CD4-positive, alpha-beta memory T cell (primary cell): ENCODE results near the gene GBA2. TPM values are rescaled to one million over a fixed set of nuclear protein-coding genes. Genes with fewer than 3 reads are reported as not detected.

ENCODE experiments used
- CTCF ChIA-PET: fragments of 350-600 bp; sonication (Branson Sonifier 250); formaldehyde crosslinking; loops from one replicate; lab custom pipeline; 2021; ENCODE audit warnings: inconsistent platforms; ENCODE audit not compliant: partially characterized antibody; lab: Charles Lee
- POLR2A ChIA-PET: fragments of 350-600 bp; sonication (Branson Sonifier 250); formaldehyde crosslinking; loops from one replicate; lab custom pipeline; 2021; ENCODE audit not compliant: partially characterized antibody; lab: Charles Lee
- DNase-seq, 5 donors: peaks; one replicate each; pipeline versions ENCODE4 v3.0.0 to v3.0.0-alpha.2; 2020 to 2022; ENCODE audit warnings: mixed read lengths in 1 of 5
- H3K27ac ChIP-seq: one replicate; pipeline ENCODE4 v1.7.0; 2013; ENCODE audit warnings: low read depth, low read length
- H3K27me3 ChIP-seq: 2 replicates; pipeline ENCODE4 v1.7.0; 2013; ENCODE audit warnings: mild to moderate bottlenecking, low read length, moderate library complexity; ENCODE audit not compliant: insufficient read depth
- H3K36me3 ChIP-seq: 2 replicates; pipeline ENCODE4 v1.7.0; 2013; ENCODE audit warnings: mild to moderate bottlenecking, low read length, moderate library complexity; ENCODE audit not compliant: insufficient read depth
- H3K4me1 ChIP-seq: 2 replicates; pipeline ENCODE4 v1.7.0; 2013; ENCODE audit warnings: mild to moderate bottlenecking, low read length, moderate library complexity; ENCODE audit not compliant: insufficient read depth
- H3K4me3 ChIP-seq, 2 donors: one replicate each; pipeline ENCODE4 v1.7.0; 2013; ENCODE audit warnings: low read length in 2 of 2, mild to moderate bottlenecking in 1 of 2
- H3K9me3 ChIP-seq, 2 donors: one replicate each; pipeline ENCODE4 v1.7.0; 2013; ENCODE audit warnings: low read length in 2 of 2, control low read depth in 1 of 2; ENCODE audit not compliant: control insufficient read depth in 1 of 2
- H3K27ac Mint-ChIP-seq, 7 donors: one replicate each; pipeline ENCODE4 v1.8.0; 2020 to 2021; ENCODE audit warnings: mixed read lengths in 7 of 7, mild to moderate bottlenecking in 6 of 7, inconsistent platforms in 3 of 7, moderate library complexity in 3 of 7
- H3K27me3 Mint-ChIP-seq, 2 donors: one replicate each; pipeline ENCODE4 v1.8.0; 2020 to 2021; ENCODE audit warnings: mixed read lengths in 2 of 2
- H3K36me3 Mint-ChIP-seq, 2 donors: one replicate each; pipeline ENCODE4 v1.8.0; 2020 to 2021; ENCODE audit warnings: mixed read lengths in 2 of 2, inconsistent platforms in 1 of 2, mild to moderate bottlenecking in 1 of 2
- H3K4me1 Mint-ChIP-seq, 4 donors: one replicate each; pipeline ENCODE4 v1.8.0; 2020 to 2021; ENCODE audit warnings: mixed read lengths in 4 of 4, mild to moderate bottlenecking in 1 of 4
- H3K4me3 Mint-ChIP-seq, 8 donors: one replicate each; pipeline ENCODE4 v1.8.0; 2020 to 2021; ENCODE audit warnings: mixed read lengths in 8 of 8, mild to moderate bottlenecking in 7 of 8, moderate library complexity in 6 of 8, inconsistent platforms in 3 of 8
- H3K9me3 Mint-ChIP-seq, 8 donors: one replicate each; pipeline ENCODE4 v1.8.0; 2020 to 2021; ENCODE audit warnings: mixed read lengths in 8 of 8, mild to moderate bottlenecking in 5 of 8, inconsistent platforms in 3 of 8, moderate library complexity in 1 of 8
- intact Hi-C: fragments of 100-400 bp; cut with micrococcal nuclease; formaldehyde crosslinking; loops from one replicate; pipeline ENCODE4 v1.15.1; 2023
- polyA plus RNA-seq, 2 donors: library from polyadenylated mRNA; unstranded; fragments of 300-500 nt; fragmentation: Illumina TruSeq; gene quantifications; one replicate each; pipeline ENCODE4 v1.2.3, GENCODE V29; 2021
- total RNA-seq, 2 experiments: library from RNA; stranded (reverse); gene quantifications; one replicate each; pipeline ENCODE4 v1.2.3, GENCODE V29; 2021

Gene GBA2
- total and polyA plus RNA-seq, 4 experiments from 2014 or later = 16.3 to 66.3 (median 44.1) TPM

- Histone ChIP-seq H3K27ac (no peak overlapping the region), H3K4me1 (peaks cover 3% of the 10 kb centered on the region), H3K36me3 (no peaks in the 10 kb centered on the region), H3K4me3 (no peak overlapping the region), H3K27me3 (no peaks in the 10 kb centered on the region), H3K9me3 (no peaks in the 10 kb centered on the region)
- H3K27ac Mint-ChIP-seq = no peak overlapping the region
- ChIA-PET CTCF (no interaction called here), POLR2A (no interaction called here)
- H3K4me1 Mint-ChIP-seq = peaks cover 6 to 20% (median 12%) of the 10 kb centered on the region in 4 donors
- peaks cover 1 to 4% of the 10 kb centered on the region in 2 donors for H3K36me3 Mint-ChIP-seq
- no peak for DNase-seq
- intact Hi-C loops = no loop called here
- no peak overlapping the region for H3K4me3 Mint-ChIP-seq
- no peaks in the 10 kb centered on the region for H3K27me3 Mint-ChIP-seq
- H3K9me3 Mint-ChIP-seq = no peaks in the 10 kb centered on the region
Measured at GRCh38 chr9:35767458-35767857, 18.4 kb upstream of the GBA2 start.

DNA sequence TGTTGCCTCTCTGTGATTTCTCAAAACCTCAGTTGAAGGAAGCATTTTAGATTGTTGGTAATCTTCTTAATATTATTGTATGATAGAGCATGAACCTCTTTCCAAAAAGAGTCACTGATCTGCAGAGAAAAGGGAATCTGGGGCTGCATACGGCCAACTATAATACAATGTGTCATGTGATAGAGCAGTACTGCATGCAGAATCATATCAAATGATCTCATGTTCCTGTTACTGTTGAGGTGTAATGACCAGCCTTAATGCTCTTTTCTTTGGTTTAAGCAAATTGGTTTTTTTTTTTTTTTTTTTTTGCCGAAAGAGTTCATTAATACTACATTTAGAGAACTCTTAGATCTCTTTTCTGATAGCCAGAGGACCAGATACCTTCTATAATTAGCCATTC lies 18.0 kb upstream of the GBA2 start:
- H3K27ac ChIP-seq = no peak overlapping the region
- no peak overlapping the region for H3K4me3 Mint-ChIP-seq
- CTCF ChIA-PET = no interaction called here

GRCh38 chr9:35763803-35764202 lies 14.8 kb upstream of the GBA2 start:
- Mint-ChIP-seq H3K27ac (peak overlapping the region in 2 of 7 donors; percentile 19 to 57), H3K36me3 (peaks cover 1 to 9% of the 10 kb centered on the region in 2 donors), H3K4me1 (peaks cover 13 to 42% (median 33%) of the 10 kb centered on the region in 4 donors), H3K4me3 (no peak overlapping the region), H3K9me3 (peaks cover 0 to under 1% (median 0%) of the 10 kb centered on the region in 8 donors), H3K27me3 (no peaks in the 10 kb centered on the region)
- peaks cover 3% of the 10 kb centered on the region for H3K4me1 ChIP-seq
- no peak for DNase-seq
- no peaks in the 10 kb centered on the region for H3K27me3 ChIP-seq
- intact Hi-C loops = no loop called here
- no peaks in the 10 kb centered on the region for H3K9me3 ChIP-seq
- ChIA-PET POLR2A (interaction anchor here (0.7 kb wide), 1 partner anchor 37 kb away, joined by 3 read pairs; no protein-coding TSS in a partner anchor), CTCF (no interaction called here)
- H3K4me3 ChIP-seq = no peak overlapping the region
- H3K36me3 ChIP-seq = no peaks in the 10 kb centered on the region
- H3K27ac ChIP-seq = no peak overlapping the region

More for the DNA sequence above, 18.0 kb upstream of the GBA2 start:
- Histone ChIP-seq H3K36me3 (no peaks in the 10 kb centered on the region), H3K27me3 (no peaks in the 10 kb centered on the region), H3K4me3 (no peak overlapping the region), H3K9me3 (no peaks in the 10 kb centered on the region), H3K4me1 (peaks cover 3% of the 10 kb centered on the region)
- intact Hi-C loops = no loop called here
- DNase-seq = no peak
- POLR2A ChIA-PET = no interaction called here
- Mint-ChIP-seq H3K36me3 (peaks cover 1 to 4% of the 10 kb centered on the region in 2 donors), H3K27me3 (no peaks in the 10 kb centered on the region), H3K27ac (no peak overlapping the region), H3K9me3 (no peaks in the 10 kb centered on the region), H3K4me1 (peaks cover 6 to 24% (median 15%) of the 10 kb centered on the region in 4 donors)

- peaks cover 9% of the 10 kb centered on the region for H3K4me1 ChIP-seq
- no peaks in the 10 kb centered on the region for H3K36me3 ChIP-seq
- H3K9me3 ChIP-seq = no peaks in the 10 kb centered on the region
- Mint-ChIP-seq H3K4me1 (peaks cover 18 to 46% (median 35%) of the 10 kb centered on the region in 4 donors), H3K27ac (no peak overlapping the region), H3K4me3 (no peak overlapping the region), H3K9me3 (peaks cover 0 to 2% (median 0%) of the 10 kb centered on the region in 8 donors), H3K27me3 (no peaks in the 10 kb centered on the region), H3K36me3 (peaks cover 1 to 9% of the 10 kb centered on the region in 2 donors)
- intact Hi-C loops = no loop called here
- H3K27me3 ChIP-seq = no peaks in the 10 kb centered on the region
- H3K27ac ChIP-seq = no peak overlapping the region
- H3K4me3 ChIP-seq = no peak overlapping the region
- ChIA-PET CTCF (interaction anchor here (1.3 kb wide), 1 partner anchor 116 kb away, joined by 3 read pairs; no protein-coding TSS in a partner anchor), POLR2A (interaction anchor here (0.6 to 0.9 kb wide), 2 partner anchors 31 to 50 kb away, joined by 3 read pairs; partner anchors contain the start of gene CREB3)
- DNase-seq = no peak
Measured at GRCh38 chr9:35763181-35763580, 14.2 kb upstream of the GBA2 start.

GRCh38 chr9:35760651-35761050 lies 11.6 kb upstream of the GBA2 start:
- no peak overlapping the region for H3K4me3 Mint-ChIP-seq
- intact Hi-C loops = no loop called here
- CTCF ChIA-PET = interaction anchor here (0.6 to 2.5 kb wide), 4 partner anchors 26 to 103 kb away, joined by 3 to 6 read pairs (median 3); partner anchors contain the start of genes CCDC107 and RMRP

GRCh38 chr9:35759795-35760194 lies 10.8 kb upstream of the GBA2 start:
- H3K9me3 Mint-ChIP-seq = peaks cover 0 to 2% (median 0%) of the 10 kb centered on the region in 8 donors
- ChIA-PET POLR2A (no interaction called here), CTCF (interaction anchor here (0.6 to 2.5 kb wide), 4 partner anchors 23 to 63 kb away, joined by 3 to 6 read pairs (median 4); no protein-coding TSS in a partner anchor)
- no peaks in the 10 kb centered on the region for H3K27me3 ChIP-seq
- peaks cover 2 to 9% of the 10 kb centered on the region in 2 donors for H3K36me3 Mint-ChIP-seq
- H3K4me3 ChIP-seq = no peak overlapping the region
- DNase-seq = no peak
- H3K27ac ChIP-seq = no peak overlapping the region
- no peaks in the 10 kb centered on the region for H3K27me3 Mint-ChIP-seq
- peaks cover 27 to 67% (median 49%) of the 10 kb centered on the region in 4 donors for H3K4me1 Mint-ChIP-seq
- H3K27ac Mint-ChIP-seq = peak overlapping the region in 1 of 7 donors; percentile 37
- H3K36me3 ChIP-seq = no peaks in the 10 kb centered on the region
- no peaks in the 10 kb centered on the region for H3K9me3 ChIP-seq
- peaks cover 22% of the 10 kb centered on the region for H3K4me1 ChIP-seq
- H3K4me3 Mint-ChIP-seq = peak overlapping the region in 5 of 8 donors; percentile 12 to 52 (median 13)
- intact Hi-C loops = no loop called here

More at GRCh38 chr9:35760651-35761050, 11.6 kb upstream of the GBA2 start:
- peaks cover 2 to 9% of the 10 kb centered on the region in 2 donors for H3K36me3 Mint-ChIP-seq
- Histone ChIP-seq H3K27me3 (no peaks in the 10 kb centered on the region), H3K4me3 (no peak overlapping the region), H3K36me3 (no peaks in the 10 kb centered on the region), H3K9me3 (no peaks in the 10 kb centered on the region), H3K4me1 (peaks cover 22% of the 10 kb centered on the region), H3K27ac (no peak overlapping the region)
- no peak for DNase-seq
- no peaks in the 10 kb centered on the region for H3K27me3 Mint-ChIP-seq
- POLR2A ChIA-PET = interaction anchor here (2.1 kb wide), 1 partner anchor 12 kb away, joined by 7 read pairs; the partner anchor contains the start of genes GBA2 and RGP1
- H3K27ac Mint-ChIP-seq = peak overlapping the region in 1 of 7 donors; percentile 56
- peaks cover 27 to 66% (median 48%) of the 10 kb centered on the region in 4 donors for H3K4me1 Mint-ChIP-seq
- peaks cover 0 to 2% (median 0%) of the 10 kb centered on the region in 8 donors for H3K9me3 Mint-ChIP-seq

GRCh38 chr9:35758475-35759050 lies 9.5 kb upstream of the GBA2 start:
- H3K27ac ChIP-seq = no peak overlapping the region
- peaks cover 0 to 2% (median 0%) of the 10 kb centered on the region in 8 donors for H3K9me3 Mint-ChIP-seq
- ChIA-PET CTCF (interaction anchor here (1.0 to 4.0 kb wide), 4 partner anchors 12 to 61 kb away, joined by 3 to 33 read pairs (median 6); partner anchors contain the start of genes GBA2 and RGP1), POLR2A (interaction anchor here (0.7 to 3.1 kb wide), 5 partner anchors 15 to 112 kb away, joined by 3 to 15 read pairs (median 3); partner anchors contain the start of genes CREB3 and TLN1)
- peaks cover 22% of the 10 kb centered on the region for H3K4me1 ChIP-seq
- peaks cover 8 to 14% of the 10 kb centered on the region in 2 donors for H3K36me3 Mint-ChIP-seq
- peak overlapping the region in 6 of 7 donors; percentile 26 to 95 (median 69) for H3K27ac Mint-ChIP-seq
- DNase-seq = no peak
- H3K27me3 Mint-ChIP-seq = no peaks in the 10 kb centered on the region
- H3K4me3 Mint-ChIP-seq = peak overlapping the region; percentile 16 to 100 (median 48)
- peaks cover 5% of the 10 kb centered on the region for H3K36me3 ChIP-seq
- H3K4me3 ChIP-seq = no peak overlapping the region
- no peaks in the 10 kb centered on the region for H3K27me3 ChIP-seq
- no peaks in the 10 kb centered on the region for H3K9me3 ChIP-seq
- intact Hi-C loops = no loop called here
- H3K4me1 Mint-ChIP-seq = peaks cover 25 to 68% (median 51%) of the 10 kb centered on the region in 4 donors
